Left colon (tissue), 2 donors: ENCODE data around the gene BCAS4. TPM values are rescaled to one million over a fixed set of nuclear protein-coding genes. Genes with fewer than 3 reads are reported as not detected.

Experiments used
- ATAC-seq: fragments of 200-7000 bp; cut with Tn5 transposase; one replicate; pipeline ENCODE4 v1.9.1; 2020; ENCODE audit warnings: mild to moderate bottlenecking, moderate library complexity
- DNase-seq, 2 donors: peaks; one replicate each; pipeline ENCODE4 v3.0.0-alpha.2; 2020
- intact Hi-C, 2 donors: fragments of 100-400 bp; cut with DNase I in 1 of 2; cut with micrococcal nuclease in 1 of 2; formaldehyde crosslinking; loops; one replicate each; pipeline versions ENCODE4 v1.11.2 to v1.14.0; 2022; cut with DNase I, micrococcal nuclease
- total RNA-seq, 2 donors: library from RNA; stranded (reverse); fragmentation: NEBNext Ultra II Directional; extraction: Animal tissue kit (Norgen Biotek cat#: 25700); gene quantifications; one replicate each; pipeline ENCODE4 v1.2.1, GENCODE V29; 2021
- donor health status: DM: no; HTN: no; CAD: no.
- donor health status: DM: yes; HTN: yes; CAD: no.

BCAS4 gene
- total RNA-seq, 2 donors from 2014 or later = 0.85 to 2.8 TPM

- intact Hi-C loops = no loop called here
- ATAC-seq = peak; percentile 25
- no peak for DNase-seq
Observed at GRCh38 chr20:50838707-50839385, 44.0 kb downstream of the BCAS4 start.

- intact Hi-C loops = no loop called here
- DNase-seq (no peak), ATAC-seq (no peak)
Observed at GRCh38 chr20:50842821-50843220, 48.0 kb downstream of the BCAS4 start.

GRCh38 chr20:50843331-50844276 lies 48.7 kb downstream of the BCAS4 start:
- DNase-seq = no peak
- ATAC-seq = no peak
- intact Hi-C loops = no loop called here

GRCh38 chr20:50844430-50845100 lies 49.7 kb downstream of the BCAS4 start:
- ATAC-seq (peak; percentile 26), DNase-seq (no peak)
- intact Hi-C loops = no loop called here

GRCh38 chr20:50845566-50846215 lies 50.8 kb downstream of the BCAS4 start:
- no peak for ATAC-seq
- DNase-seq = no peak
- intact Hi-C loops = no loop called here

- no peak for DNase-seq
- no peak for ATAC-seq
- intact Hi-C loops = no loop called here
Observed at GRCh38 chr20:50848341-50848808, 53.5 kb downstream of the BCAS4 start.

GRCh38 chr20:50848846-50849673 lies 54.2 kb downstream of the BCAS4 start:
- DNase-seq = peak in 1 of 2 donors; percentile 23
- intact Hi-C loops = no loop called here
- ATAC-seq = no peak

- DNase-seq (peak in 1 of 2 donors; percentile 27), ATAC-seq (peak; percentile 89)
- intact Hi-C loops = no loop called here
Observed at GRCh38 chr20:50850721-50851286, 55.9 kb downstream of the BCAS4 start.

GRCh38 chr20:50852085-50852484 lies 57.2 kb downstream of the BCAS4 start:
- ATAC-seq (no peak), DNase-seq (no peak)
- intact Hi-C loops = no loop called here

- DNase-seq (no peak), ATAC-seq (no peak)
- intact Hi-C loops = no loop called here
Observed at GRCh38 chr20:50854506-50855249, 59.8 kb downstream of the BCAS4 start.

- DNase-seq (no peak), ATAC-seq (peak; percentile 52)
- intact Hi-C loops = no loop called here
Observed at GRCh38 chr20:50855498-50856474, 60.9 kb downstream of the BCAS4 start.

- intact Hi-C loops = no loop called here
- DNase-seq = no peak
- ATAC-seq = no peak
Observed at GRCh38 chr20:50856475-50857041, 61.7 kb downstream of the BCAS4 start.

GRCh38 chr20:50857348-50857747 lies 62.5 kb downstream of the BCAS4 start:
- ATAC-seq = no peak

GRCh38 chr20:50858525-50858924 lies 63.7 kb downstream of the BCAS4 start:
- DNase-seq (no peak), ATAC-seq (no peak)
- intact Hi-C loops = no loop called here

More at GRCh38 chr20:50857348-50857747, 62.5 kb downstream of the BCAS4 start:
- DNase-seq = no peak
- intact Hi-C loops = no loop called here

GRCh38 chr20:50859161-50859560 lies 64.3 kb downstream of the BCAS4 start:
- no peak for ATAC-seq
- intact Hi-C loops = no loop called here
- DNase-seq = no peak

- DNase-seq (no peak), ATAC-seq (no peak)
- intact Hi-C loops = no loop called here
Observed at GRCh38 chr20:50861012-50861411, 66.2 kb downstream of the BCAS4 start.
